Fibroblast of mammary gland (primary cell): Measurements from ENCODE around the gene SNCAIP.

Source experiments
- DNase-seq: peaks from one replicate; pipeline ENCODE4 v3.0.0-alpha.2; 2010; ENCODE audit warnings: low read depth
- H3K4me3 ChIP-seq: 2 replicates; pipeline ENCODE4 v1.5.1; 2011; ENCODE audit warnings: low read depth, mild to moderate bottlenecking, low read length, moderate library complexity; ENCODE audit not compliant: control insufficient read depth
- CTCF ChIP-seq: conservative IDR thresholded peaks from 2 replicates; pipeline ENCODE4 v1.5.1; 2011; ENCODE audit warnings: low read depth, low read length, inconsistent platforms; ENCODE audit not compliant: control insufficient read depth, insufficient read depth

SNCAIP gene

GRCh38 chr5:122398016-122398415, 86.0 kb downstream of the SNCAIP start:
- no peak for DNase-seq
- no peak for TF ChIP-seq CTCF
- H3K4me3 ChIP-seq: no peak overlapping the region

GRCh38 chr5:122400341-122400740, 88.3 kb downstream of the SNCAIP start:
- DNase-seq: no peak
- H3K4me3 ChIP-seq: no peak overlapping the region
- no peak for TF ChIP-seq CTCF

- no peak overlapping the region for H3K4me3 ChIP-seq
- no peak for TF ChIP-seq CTCF
- no peak for DNase-seq
Measured at GRCh38 chr5:122400938-122401337, 88.9 kb downstream of the SNCAIP start.

DNA sequence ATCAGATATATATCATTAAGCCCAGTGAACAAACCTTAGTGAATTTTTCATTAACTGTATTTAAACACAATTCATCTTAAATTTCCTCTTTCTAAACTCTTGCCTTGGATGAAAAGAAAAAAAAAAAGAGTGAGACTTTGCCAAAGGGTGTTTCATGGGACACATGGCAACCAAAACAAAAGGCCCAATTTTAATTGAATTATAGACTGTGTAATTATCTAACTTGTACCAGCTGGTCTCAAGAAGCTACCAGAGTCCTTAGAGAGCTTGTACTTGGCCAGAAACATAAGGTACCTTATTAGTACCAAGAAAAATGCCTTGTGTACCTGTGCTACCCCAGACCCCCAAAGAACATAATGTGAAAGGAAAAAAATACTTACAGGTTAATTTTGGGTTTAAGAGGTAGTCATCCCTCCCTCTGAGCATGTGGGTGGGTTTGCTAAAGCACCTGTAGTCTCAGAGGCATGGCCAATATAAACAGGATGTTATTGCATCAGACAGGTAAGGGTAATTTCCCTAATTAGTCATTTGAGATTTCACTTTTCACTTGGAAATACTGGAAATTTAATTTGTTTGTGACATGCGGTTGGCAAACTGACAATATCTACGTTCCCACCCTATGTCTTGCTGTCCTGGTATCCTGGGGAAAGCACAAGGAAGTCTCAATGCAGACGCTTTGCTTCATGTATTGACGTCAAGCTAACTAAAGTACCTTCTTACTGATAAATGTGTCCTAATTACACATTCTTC, 90.1 kb downstream of the SNCAIP start:
- TF ChIP-seq CTCF: no peak
- no peak overlapping the region for H3K4me3 ChIP-seq
- DNase-seq: no peak

DNA sequence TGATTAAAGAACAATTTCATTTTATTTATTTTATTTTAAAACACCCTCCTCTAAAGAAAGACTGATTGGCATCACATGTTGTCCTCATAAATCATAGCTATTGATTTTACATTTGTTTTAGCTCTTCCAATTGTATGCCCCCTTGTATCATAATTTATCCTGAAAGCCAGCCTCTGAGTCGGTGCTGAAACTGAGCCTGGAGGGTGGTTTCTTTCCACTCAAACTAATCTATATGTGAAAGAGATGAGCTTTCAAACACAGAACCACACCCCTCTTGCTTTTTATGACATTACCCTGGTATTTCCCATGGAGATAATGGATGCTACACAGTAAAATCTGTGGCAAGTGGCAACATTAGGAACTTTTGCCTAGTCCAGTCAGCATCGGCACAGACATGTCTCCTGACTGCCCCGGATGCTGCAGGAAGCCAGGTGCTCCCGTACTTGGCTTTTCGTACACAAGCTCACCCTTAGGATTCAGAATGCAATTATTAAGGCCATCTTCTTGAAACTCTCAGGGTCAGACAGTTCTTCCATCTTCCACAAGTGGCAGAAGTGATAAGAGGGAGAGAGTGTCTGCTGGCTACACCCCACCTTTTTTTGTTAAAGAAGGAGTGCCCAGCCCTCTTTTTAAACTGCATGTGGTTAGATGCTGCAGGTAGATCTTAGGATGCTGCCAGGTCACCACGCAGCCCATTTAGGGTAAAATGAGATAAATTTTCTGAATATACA, 91.1 kb downstream of the SNCAIP start:
- no peak overlapping the region for H3K4me3 ChIP-seq
- TF ChIP-seq CTCF: no peak
- DNase-seq: no peak

DNA sequence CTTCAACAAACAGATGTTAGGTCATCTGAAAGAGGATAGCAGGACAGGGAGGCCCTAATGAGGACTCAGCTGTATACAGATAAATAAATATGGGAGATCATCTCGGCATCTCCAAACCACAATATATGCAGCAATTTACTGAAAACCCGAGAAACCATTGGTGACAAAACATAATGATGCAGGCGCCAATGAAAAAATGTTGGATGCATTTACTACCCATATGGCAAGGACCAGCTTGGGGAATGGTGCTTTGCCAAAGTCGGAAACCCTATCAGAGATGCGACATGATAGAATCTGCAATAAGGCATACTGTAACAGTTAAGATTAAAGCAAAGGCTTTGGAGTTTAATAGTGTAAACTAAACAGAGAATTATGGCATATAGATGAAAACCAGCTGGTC, 92.0 kb downstream of the SNCAIP start:
- no peak overlapping the region for H3K4me3 ChIP-seq
- DNase-seq: no peak
- TF ChIP-seq CTCF: no peak
